GM18861 (cell line): ENCODE results near the gene HAND2.

Experiments
- ATAC-seq: cut with Tn5 transposase; IDR thresholded peaks from one replicate; pipeline ENCODE4 v1.9.1; 2021; ENCODE audit not compliant: unreplicated experiment

The HAND2 gene

DNA sequence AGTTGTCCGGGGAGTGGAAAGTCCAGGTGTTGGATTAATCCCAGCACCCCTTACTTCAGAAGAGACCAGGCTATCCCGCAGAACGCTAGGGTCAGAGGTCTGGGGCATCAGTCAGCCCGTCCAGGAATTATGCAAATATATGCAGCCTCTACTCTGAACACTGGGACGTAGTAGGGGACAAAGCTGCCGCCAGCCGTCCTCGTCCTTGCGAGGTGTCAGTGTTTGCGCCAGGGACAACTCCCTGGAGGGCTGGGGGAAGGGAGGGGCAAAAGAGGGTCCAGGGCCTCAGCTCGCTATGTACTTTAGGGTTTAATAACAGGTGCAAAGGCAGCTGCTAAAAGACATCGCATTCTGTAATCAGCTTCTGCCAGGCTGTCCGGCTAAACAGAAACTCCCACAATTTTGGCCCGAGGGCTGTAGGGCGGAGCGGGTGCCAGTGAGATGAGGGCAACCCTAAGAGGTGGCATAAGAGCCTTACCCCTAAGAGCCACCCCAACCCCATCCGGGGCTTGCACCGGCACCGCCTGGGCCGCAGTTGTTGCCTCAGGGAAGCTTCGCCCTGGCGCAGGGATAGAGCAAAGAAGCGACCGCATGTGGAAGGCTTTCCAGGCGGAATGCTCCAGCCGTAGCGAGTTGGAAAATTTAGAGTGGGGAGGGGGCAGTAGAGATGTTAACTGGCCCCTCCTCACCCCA lies 8.4 kb downstream of the HAND2 start:
- no peak for ATAC-seq

DNA sequence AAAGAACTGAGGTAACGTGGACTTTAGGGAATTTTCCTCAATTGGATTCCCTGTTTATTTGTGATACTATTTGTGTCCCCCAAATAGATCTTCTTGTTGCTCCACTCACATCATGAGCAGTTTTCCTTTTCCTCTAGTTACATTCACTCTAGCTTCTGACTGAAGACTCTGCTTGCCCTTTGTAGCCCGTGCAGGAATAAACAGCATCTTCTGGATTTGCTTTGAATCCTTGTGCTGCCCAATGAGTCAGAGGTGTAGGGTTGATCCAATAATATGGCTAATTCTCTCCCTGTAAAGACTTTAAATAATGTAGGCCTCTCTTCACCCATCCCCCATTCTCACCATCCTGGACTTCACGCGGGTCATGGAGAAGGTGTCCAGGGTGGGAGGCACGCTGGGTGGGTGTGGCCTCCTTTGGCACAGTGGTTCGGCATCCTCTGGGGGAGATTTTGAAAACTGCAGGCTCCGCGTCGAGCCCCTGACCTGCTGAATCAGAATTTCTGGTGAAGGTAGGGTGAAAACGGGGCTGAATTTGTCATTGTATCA lies 9.0 kb downstream of the HAND2 start:
- ATAC-seq = no peak

DNA sequence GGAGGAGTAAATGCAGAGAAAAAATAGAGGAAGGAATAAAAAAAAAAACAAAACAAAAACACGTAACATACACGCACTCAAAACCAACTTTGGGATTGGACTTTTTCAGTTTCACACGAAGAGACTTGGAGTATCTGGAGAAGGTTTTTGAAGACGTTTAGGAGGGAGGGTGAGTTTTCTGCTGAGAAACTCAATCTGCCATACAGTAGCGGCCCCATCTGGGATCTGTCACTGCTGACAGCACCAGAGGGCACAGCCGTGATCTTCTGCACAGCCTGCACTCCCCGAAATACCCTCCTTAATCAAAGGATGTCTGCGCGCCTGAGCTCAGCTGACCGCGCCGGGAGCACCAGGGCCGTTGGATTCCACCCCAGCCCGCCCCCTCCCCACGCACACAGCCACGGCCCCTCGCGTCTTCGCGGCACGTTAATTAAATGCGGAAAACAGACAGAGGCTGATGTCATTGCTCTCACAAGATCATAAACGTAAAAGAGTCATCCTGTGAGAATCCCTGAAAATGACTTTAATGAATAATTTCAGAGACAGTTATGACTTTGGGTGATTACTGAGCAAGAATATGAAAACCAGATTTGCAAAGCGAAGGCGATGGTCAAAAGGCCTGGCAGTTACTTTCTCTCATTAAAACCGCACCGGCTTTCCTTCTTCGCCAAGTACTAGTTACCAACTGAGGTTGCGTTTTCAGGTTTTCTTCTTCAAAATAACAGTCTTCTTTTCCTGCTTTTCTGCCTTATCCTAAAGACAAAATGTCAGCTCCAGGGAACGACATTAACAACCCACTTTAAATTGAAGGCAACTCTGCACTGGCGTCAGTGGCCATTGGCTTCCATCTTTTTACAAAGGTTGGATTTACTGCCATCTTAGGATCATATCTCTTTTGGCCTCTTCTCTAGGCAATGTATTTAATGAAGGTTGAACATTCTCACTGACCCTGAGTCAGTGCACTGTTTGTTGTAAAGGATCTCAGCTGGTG lies 10.6 kb downstream of the HAND2 start:
- ATAC-seq = no peak

DNA sequence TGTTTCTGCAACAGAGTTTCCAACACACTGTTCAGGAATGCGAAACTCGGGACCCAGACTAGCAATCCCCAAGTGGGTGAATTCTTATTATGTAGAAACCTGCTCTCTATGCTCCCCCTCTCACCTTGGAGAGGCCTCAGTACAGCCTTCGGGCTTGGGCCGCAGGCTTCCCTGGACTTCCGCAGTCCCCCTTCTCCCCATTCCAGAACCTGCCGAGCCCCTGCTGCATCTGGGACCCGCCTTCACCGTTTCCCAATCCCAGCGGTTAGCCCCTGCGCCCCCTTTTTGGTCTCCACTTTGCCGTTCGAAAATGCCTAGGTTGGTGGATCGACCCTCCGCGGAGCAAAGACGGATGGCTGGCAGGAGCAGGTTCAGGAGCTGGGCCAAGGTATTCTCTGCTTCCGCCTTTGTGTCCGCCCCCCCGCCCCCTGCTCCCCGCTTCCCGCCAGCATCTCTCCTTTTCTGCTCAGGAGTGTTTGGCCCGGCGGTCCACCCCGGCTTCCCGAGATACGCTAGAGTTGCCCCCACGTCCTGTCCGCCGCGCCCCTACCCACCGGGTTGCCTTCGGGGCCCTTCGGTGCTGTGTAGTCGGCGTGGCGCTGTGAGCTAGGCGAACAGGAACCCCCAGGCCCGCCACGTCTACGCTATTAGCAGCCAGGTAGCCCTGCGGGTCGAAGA lies 11.5 kb downstream of the HAND2 start:
- no peak for ATAC-seq

DNA sequence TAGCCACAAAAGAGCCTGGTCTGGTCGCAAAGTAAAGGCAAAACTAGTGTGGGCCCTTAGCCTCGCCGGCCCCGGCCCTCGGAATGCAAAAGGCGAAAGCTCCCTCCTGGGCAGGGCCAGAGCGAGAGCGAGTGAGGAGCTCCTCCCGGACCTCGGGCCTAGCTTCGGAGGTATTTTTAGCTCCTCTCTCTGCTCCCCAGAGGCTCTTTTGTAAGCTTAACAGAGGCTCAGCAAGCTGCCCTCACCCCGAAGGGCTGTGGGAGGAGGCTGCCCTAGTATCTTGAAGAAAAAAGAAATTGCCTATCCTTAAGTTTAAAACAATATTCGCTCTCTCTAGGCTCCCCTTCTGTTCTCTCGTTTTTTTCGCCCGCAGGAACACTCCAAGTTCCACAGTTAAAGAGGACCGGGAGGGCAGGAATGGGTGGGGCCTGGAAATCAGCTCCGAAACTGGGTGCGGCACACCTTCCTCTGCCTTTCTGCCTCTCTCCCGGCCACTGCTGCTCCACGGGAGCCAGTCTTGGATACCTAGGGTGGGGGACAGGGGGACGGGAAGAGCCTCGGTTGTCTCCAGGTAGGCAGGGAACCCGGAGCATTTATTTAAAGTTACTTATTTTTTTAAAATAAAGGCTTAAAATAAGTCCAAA lies 12.1 kb downstream of the HAND2 start:
- ATAC-seq = no peak

DNA sequence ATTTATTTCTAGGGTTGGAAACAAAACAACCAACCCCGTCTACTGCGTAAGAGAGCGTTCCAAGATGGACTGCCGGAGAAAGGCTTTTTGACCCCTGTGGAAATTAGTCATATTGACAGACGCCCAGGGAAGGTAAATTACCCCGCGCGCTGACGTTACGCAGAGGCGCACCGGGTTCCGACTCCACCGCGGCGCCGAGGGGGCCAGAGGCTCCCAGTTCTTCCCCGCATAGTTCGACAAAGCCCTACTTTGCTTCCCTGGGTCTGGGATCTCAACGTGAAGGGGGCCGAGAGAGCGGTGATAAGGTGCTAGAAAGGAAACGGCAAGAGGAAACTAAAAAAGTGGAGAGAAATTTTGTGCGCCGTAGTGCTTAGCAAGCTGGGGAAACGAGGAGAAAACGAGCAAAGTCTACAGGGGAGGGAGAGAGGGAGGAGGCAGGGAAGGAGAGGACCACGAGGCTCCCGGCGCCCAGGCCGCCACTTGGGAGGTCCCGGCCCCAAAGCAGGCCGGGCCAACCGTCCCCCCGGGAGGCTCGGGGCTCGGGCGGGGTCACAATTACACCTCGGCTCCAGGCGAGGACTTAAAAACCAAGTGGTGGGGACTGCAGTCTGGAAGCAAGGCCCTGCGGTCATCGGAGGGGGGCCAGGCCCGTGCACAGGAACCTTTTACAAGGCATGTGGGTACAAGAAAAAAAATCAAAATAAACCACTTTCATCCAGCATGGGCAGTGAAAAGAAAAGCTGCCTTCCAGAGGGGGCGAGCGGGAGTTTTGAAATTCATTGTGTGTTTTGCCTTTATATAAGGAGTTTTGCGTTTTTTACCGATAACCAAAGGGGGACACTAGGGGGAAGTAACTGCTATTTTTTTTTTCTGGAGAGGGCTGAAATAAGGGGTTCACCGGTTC lies 13.2 kb downstream of the HAND2 start:
- no peak for ATAC-seq

DNA sequence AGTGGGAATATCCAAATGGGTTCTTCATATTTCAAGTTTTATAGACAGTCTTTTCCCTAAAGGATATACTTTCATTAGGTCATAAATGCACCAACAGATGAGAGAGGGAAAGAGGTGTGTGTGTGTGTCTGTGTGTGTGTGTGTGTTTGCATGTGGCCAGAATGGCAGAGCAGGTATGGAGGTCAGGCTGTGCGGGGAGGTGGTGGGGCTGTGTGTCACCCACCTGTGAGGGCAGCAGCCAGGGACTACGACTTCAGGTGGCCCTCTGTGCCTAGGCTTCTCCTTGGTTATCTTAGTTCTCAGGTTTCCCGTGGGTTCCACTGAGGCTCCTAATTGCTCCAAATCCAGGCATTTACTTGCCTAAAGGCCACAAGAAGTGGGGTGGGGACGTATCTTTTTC lies 14.6 kb downstream of the HAND2 start:
- no peak for ATAC-seq

DNA sequence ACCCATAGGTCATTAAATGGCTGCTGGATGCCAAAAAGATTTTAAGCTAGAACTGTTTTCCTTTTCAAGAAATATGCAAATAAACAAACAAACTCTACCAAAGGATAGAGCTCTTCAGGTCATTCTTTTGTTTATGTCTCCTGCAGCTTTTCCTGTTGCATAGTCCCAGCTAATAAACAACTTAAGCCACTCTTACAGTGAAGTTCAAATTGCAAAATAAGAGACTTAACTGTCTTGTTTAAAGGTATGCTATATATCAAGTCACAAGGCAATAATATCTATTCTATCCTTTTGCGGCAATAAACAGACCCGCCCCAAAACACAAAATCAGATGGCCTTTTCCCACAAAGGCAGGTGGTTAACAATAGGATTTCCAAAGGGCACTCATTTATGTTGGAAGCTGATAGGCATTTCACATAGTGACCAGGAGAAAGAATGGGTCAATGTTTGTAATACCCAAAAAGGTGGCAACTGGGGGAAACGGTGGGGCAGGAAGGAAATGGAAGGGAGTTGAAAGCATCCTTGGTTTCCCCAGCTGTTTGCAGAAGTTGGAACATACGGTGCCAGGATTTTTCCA lies 15.3 kb downstream of the HAND2 start:
- no peak for ATAC-seq

DNA sequence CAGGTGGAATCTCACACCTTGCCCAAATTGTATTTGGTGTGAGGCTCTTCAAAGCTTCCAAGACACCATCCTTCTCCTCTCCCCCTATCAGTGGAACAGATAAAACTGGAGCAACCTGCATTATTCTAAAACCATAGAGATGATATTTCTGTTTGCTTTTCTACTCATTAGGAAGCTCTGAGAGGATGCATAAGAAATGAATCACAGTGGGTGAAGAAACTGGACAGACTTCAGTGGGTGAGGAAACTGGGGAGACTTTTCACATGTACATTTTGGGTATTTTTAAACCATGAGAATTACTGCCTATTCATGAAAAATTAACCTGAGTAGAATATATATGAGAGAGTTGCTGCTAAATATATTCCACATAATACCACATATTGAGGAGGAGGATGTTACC lies 16.4 kb downstream of the HAND2 start:
- no peak for ATAC-seq

DNA sequence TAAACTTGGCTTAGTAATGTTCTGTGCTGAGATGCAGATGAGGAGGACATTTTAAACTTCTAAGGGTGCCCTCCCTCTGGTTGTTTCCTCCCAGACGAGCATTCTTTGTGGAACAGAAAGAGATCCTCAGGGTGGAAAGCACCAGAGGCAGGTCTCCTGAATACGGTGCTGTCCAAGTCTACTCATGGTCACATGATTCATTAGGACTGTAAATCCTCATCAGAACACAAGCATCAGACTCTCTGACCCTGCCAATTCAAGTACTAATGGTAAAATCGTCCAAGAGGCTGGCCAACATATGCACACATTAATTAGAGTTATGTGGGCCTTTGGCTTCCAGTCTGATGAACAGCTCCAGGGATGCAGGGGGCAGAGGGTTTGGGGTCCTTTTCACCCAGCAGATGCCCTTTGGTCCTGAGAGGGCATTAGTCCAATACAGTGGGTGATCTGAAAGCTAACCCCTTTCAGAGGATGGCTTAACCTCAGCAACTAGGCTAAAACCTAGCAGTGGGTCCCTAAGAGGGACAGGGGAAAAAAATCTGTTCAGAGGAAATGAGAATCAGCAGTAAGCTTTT lies 18.2 kb downstream of the HAND2 start:
- no peak for ATAC-seq

DNA sequence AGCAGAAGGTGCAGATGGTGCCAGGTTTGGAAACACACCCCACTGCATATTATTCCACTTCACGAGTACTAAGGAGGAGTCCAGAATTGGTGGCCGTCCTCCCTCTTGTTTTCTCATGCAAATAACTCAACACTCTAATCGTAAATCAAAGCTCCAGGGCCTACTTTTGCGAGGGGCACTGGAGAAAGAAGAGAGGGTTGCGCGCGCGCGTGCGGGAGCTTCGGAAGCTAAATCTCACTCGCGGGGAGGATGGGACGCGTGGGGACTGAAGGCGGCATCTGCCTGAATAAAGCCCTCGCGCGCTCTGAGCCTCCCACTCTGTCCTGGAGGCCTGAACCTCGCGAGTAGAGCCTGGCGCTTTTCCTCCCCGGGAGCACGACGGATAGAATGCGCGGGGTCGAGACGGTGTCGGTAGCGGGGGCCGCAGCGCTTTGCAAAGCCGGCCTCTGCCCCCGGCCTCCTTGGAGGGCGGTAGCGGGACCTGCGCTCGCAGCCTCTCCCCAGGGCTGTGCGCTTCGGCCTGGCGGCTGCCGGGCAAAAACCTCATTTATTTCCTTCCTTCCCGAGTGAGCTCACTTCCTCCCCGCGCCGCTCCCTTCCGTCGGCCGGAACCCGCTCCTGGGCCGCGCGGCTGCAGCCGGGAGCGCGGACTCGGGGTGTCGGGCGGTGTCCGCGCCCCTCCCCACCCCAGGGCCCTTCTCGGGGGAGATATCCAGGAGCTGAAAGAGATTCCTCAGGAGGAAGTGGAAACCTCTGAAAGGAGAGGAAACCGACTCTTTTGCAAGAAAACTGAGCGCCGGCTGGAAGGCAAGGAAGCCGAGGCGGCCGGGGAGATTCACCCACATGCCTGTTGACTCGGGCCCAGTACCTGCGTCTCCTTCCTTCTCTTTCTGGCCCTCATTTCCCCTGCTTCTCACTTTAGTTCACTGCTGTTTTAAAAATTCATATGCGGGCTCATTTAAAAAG lies 20.7 kb downstream of the HAND2 start:
- ATAC-seq = no peak

DNA sequence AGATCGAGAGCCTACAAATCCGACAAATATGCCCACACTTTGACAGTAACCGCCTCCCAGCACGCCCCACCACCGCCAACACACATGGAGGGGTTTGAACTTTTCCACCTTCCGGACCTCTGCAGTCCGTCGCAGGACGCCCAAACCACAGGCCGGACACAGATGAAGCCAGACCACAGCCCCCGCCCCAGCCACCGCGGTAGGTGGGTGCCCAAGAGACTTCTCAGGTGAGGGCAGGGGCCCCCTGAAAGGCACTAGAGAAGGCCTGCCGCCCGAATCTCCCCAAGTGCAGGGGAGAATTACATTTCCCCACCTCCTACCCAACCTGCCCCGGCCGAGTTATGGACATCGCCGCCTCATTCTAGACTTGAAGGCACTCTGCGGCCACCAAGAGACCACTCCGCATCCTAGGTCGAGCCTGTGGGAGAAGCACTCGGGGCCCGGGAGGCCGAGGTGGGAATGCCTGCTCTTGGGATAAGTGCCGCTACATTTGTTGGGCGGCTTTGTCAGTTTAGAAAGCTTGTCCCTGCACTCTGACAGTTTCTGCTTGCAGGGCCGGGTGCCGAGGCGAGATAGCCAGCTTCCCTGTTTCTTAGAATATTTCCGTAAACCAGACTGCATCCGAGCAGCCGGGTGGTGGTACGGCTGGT lies 21.5 kb downstream of the HAND2 start:
- no peak for ATAC-seq

DNA sequence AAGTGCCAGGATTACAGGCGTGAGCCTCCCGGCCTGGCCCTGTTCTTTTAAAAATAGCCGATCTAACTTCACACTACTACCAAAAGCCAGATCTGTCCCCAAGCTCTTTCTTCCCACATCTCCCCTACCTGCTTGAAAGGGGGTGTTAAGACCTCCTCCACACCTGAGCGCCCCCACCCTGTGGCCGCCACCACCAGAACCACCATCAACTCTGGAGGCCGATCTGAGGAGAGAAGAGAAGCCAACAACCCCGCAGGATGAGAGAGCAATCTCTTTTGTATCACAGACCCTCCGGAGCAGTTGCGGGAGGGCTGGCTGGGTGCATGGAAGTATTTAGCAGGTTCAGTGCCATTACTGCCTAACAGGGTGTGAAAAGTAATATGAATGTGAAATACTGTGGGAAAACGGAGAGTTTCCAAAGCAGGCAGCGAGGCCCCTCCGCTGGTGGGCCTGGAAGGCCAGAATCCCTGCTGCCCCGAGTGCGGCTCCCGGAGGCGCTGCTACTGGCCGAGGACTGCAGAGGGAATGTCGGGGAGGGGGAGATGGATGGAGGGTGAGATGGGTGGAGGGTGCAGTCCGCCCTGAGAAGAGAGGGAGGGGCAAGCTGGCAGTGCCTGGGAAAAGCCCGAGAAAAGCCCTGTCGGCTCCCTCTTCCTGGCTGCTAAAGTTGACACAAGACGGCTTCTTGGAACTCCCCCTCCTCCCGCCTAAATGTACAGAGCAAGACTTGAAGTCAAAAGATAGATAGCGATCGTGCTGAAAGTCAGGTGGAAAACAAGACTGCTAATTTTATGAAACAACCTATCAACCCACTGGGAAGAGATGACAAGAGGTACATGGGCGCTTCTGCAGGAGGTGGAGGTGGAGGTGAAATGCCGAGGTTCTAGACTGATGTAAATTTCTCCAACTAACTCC lies 22.3 kb downstream of the HAND2 start:
- no peak for ATAC-seq

DNA sequence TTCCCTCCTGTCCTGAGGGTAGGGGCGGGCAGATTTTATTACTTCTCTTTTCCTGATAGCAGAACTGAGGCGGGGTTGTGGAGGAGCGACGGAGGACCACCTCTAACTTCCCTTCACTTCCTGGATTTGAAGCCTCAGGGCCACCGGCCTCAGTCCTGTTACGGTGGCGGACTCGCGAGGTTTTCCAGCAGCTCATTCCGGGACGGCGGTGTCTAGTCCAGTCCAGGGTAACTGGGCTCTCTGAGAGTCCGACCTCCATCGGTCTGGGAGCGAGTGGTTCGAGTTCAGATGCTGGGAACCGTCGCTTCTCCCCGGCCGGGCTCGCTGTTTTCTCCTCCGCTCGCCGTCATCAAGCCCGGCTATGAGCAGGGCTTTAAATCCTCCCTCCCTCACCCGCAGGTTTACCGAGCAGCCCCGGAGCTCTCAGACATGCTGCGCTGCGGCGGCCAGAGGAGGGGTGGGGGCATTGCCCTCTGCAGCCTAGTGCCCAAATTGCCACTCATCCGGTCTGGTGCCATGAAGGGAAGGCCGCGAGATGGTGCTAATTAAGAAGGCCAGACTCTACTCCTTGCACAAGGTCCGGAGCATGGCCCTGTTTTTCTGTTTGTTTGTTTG lies 23.3 kb downstream of the HAND2 start:
- ATAC-seq = peak; percentile 21

DNA sequence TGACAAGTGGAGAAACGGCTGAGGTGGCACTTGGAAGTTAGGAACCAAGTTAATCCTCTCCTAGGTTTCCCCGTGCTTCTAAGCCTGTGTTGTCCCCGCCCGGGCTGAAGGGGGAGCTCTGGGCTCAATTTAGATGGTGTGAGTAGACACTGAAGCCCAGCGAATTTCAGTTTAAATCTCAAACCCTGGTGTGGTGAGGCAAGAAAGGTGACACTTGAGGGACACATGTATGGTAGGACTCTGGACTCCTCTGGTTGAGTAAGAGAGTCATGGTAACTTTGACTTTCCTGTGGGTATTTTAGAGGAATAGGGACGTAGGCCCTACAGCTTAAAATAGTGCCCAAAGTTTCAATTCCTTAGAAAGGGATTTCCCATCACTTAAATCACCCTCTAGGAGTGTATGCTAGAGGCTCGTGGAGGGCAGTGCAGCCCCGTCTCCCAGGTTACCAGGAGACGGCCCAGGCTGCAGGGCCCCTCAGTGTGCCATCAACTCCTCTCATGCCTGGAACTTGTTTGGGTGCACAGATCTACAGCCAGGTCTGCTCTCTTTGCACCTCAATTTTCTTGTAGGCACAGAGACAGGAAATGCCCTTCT lies 24.0 kb downstream of the HAND2 start:
- ATAC-seq = peak; percentile 83

DNA sequence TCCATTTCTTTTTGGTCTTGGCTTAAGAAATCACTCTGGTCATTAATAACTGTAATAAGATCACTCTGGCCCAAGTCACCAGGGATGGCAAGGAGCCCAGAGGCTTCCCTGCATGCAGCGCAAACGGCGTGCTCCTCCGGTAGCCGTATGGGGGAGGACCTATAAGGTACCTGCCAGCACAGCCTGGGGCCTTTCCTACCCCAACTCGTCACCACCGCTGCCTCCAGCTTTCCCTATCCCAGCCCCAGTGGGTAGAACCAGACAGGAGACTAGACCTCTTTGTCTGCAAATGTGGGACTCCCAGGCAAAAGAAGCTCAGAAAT lies 25.9 kb downstream of the HAND2 start:
- ATAC-seq = no peak
